OCI-LY7 (cell line): Measurements from ENCODE around the gene NEB.

Experiments used
- EZH2phosphoT487 ChIP-seq: fragments of 200-600 bp; sonication (generic); IDR thresholded peaks from 2 replicates; pipeline ENCODE4 v1.6.1; 2018; ENCODE audit warnings: low read depth, borderline replicate concordance, mild to moderate bottlenecking, mixed run types, antibody characterized with exemption, low read length, moderate library complexity, mixed read lengths
- TF ChIP-seq, protein P1 (sequence below): fragments of 200-600 bp; sonication (generic); conservative IDR thresholded peaks from 2 replicates; pipeline ENCODE4 v1.5.1; 2014; ENCODE audit warnings: mild to moderate bottlenecking, antibody characterized with exemption, low read length, moderate library complexity, mixed read lengths

DNA sequence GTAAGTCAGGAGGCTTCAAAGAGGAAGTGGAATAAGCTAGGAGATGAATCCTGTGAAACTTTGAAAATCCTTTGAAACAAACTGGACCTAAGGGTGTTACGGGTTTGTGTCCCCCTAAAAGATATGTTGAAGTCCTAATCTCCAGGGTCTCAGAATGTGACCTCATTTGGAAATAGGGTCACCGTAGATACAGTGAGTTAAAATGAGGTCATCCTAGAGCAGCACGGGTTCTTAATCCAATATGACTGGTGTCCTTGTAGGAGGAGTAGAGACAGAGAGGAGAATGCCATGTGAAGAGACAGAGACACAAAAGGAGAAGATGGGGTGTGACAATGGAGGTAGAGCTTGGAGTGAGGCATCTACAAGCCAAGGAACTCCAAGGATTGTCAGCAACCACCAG, 26.9 kb upstream of the NEB start:
- TF ChIP-seq, protein P1, sequence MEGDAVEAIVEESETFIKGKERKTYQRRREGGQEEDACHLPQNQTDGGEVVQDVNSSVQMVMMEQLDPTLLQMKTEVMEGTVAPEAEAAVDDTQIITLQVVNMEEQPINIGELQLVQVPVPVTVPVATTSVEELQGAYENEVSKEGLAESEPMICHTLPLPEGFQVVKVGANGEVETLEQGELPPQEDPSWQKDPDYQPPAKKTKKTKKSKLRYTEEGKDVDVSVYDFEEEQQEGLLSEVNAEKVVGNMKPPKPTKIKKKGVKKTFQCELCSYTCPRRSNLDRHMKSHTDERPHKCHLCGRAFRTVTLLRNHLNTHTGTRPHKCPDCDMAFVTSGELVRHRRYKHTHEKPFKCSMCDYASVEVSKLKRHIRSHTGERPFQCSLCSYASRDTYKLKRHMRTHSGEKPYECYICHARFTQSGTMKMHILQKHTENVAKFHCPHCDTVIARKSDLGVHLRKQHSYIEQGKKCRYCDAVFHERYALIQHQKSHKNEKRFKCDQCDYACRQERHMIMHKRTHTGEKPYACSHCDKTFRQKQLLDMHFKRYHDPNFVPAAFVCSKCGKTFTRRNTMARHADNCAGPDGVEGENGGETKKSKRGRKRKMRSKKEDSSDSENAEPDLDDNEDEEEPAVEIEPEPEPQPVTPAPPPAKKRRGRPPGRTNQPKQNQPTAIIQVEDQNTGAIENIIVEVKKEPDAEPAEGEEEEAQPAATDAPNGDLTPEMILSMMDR = no peak
- no peak for TF ChIP-seq EZH2phosphoT487
